Measurements from ENCODE around the gene TMPRSS3. TPM values are rescaled to one million over a fixed set of nuclear protein-coding genes. Genes with fewer than 3 reads are reported as not detected.

TMPRSS3 gene
- total and polyA plus RNA-seq, 9 of the 15 experiments (the other 6 are each of a cell fraction or from before 2014, with no cell fraction given): 0.07 TPM; not detected in 8

DNA sequence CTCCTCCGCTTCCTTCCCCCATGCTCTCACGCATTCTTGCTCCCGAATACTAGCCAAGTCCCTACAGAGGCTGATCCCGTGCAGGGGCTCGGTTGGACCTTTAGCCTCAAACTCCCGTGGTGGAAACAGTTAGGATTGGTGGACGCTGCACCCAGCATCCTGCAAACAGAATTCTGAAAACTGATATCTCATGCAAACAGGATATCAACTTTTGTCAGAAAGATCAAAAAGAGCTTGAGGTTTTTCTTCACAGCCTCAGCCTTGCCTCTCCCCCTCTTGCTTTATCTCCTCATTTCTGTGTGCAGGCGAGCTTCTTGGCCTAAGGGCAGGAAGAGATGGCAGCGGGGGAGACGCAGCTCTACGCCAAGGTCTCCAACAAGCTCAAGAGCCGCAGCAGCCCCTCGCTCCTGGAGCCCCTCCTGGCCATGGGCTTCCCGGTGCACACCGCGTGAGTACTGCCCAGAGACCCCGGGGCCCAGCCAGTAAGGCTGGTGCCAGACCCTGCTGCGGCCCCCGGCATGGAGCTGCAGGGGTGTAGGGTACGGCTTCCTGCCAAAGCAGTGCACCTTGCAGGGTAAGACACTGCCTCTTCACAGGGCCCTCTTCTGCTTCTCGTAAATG lies 7.9 kb upstream of the TMPRSS3 start, which contains the start of gene UBASH3A (continued):
- TF ChIP-seq NCOA6 (IDR thresholded peaks at IDR 0.05) (no peak), CREB1 (IDR thresholded peaks at IDR 0.05) (no peak; the same call in 1 of the 2 replicates), CREB1 (CRISPR knock-in tag; IDR thresholded peaks at IDR 0.05) (no peak), TAL1 (IDR thresholded peaks at IDR 0.05) (peak; percentile 92), HIVEP1 (CRISPR knock-in tag; IDR thresholded peaks at IDR 0.05) (no peak), CBFB (CRISPR knock-in tag; IDR thresholded peaks at IDR 0.05) (0 out of 2 replicates have a peak, but pooled peaks have one; percentile 63), RB1 (IDR thresholded peaks at IDR 0.05; ENCODE audit: low read depth) (no peak), BRCA1 (IDR thresholded peaks at IDR 0.05) (no peak), BRCA1 (CRISPR knock-in tag; IDR thresholded peaks at IDR 0.05) (no peak), SREBF2 (CRISPR knock-in tag; IDR thresholded peaks at IDR 0.05) (no peak), ESRRA (IDR thresholded peaks at IDR 0.05; ENCODE audit: borderline replicate concordance, low read depth) (no peak), PRPF4 (IDR thresholded peaks at IDR 0.05; ENCODE audit: insufficient read depth, low read depth, low read length, poor library complexity, severe bottlenecking) (no peak), MTA2 (IDR thresholded peaks at IDR 0.05; ENCODE audit: low read depth) (peak; percentile 87), ZNF75A (CRISPR knock-in tag; IDR thresholded peaks at IDR 0.05) (no peak), ARNT (IDR thresholded peaks at IDR 0.05) (0 out of 4 replicates have a peak, but pooled peaks have one; percentile 29 to 64), POLR2G (IDR thresholded peaks at IDR 0.05; ENCODE audit: low read depth, low read length) (peak; percentile 45), U2AF2 (optimal IDR thresholded peaks at IDR 0.05; ENCODE audit: low read depth, low read length) (no peak), BRF1 (IDR thresholded peaks at IDR 0.05; ENCODE audit: borderline replicate concordance, extremely low read depth, insufficient read length) (no peak), HNRNPUL1 (IDR thresholded peaks at IDR 0.05; ENCODE audit: low read length) (no peak), FOXM1 (IDR thresholded peaks at IDR 0.05; ENCODE audit: low read depth) (peak; percentile 89), FOXM1 (CRISPR knock-in tag; IDR thresholded peaks at IDR 0.05; ENCODE audit: low read depth) (no peak), YY1 (IDR thresholded peaks at IDR 0.05; ENCODE audit: borderline replicate concordance in 1 of 3, control insufficient read depth in 1 of 3, extremely low read depth in 1 of 3, insufficient read depth in 3 of 3, insufficient read length in 1 of 3, insufficient replicate concordance in 2 of 3, low read depth in 1 of 3, low read length in 2 of 3) (peak in 1 of 3 experiments; percentile 61), CC2D1A (IDR thresholded peaks at IDR 0.05) (peak; percentile 90; the same call in 1 of the 2 replicates), MAFG (tag; conservative IDR thresholded peaks at IDR 0.05) (no peak)
- TF ChIP-seq, protein P1, sequence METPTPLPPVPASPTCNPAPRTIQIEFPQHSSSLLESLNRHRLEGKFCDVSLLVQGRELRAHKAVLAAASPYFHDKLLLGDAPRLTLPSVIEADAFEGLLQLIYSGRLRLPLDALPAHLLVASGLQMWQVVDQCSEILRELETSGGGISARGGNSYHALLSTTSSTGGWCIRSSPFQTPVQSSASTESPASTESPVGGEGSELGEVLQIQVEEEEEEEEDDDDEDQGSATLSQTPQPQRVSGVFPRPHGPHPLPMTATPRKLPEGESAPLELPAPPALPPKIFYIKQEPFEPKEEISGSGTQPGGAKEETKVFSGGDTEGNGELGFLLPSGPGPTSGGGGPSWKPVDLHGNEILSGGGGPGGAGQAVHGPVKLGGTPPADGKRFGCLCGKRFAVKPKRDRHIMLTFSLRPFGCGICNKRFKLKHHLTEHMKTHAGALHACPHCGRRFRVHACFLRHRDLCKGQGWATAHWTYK (CRISPR knock-in tag; IDR thresholded peaks at IDR 0.05): no peak
- TF ChIP-seq, protein P2, sequence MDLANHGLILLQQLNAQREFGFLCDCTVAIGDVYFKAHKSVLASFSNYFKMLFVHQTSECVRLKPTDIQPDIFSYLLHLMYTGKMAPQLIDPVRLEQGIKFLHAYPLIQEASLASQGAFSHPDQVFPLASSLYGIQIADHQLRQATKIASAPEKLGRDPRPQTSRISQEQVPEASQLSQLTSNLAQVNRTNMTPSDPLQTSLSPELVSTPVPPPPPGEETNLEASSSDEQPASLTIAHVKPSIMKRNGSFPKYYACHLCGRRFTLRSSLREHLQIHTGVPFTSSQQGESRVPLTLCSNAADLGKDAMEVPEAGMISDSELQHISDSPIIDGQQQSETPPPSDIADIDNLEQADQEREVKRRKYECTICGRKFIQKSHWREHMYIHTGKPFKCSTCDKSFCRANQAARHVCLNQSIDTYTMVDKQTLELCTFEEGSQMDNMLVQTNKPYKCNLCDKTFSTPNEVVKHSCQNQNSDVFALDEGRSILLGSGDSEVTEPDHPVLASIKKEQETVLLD (IDR thresholded peaks at IDR 0.05): peak; percentile 79; the same call in 1 of the 2 replicates
- TF ChIP-seq, protein P3, sequence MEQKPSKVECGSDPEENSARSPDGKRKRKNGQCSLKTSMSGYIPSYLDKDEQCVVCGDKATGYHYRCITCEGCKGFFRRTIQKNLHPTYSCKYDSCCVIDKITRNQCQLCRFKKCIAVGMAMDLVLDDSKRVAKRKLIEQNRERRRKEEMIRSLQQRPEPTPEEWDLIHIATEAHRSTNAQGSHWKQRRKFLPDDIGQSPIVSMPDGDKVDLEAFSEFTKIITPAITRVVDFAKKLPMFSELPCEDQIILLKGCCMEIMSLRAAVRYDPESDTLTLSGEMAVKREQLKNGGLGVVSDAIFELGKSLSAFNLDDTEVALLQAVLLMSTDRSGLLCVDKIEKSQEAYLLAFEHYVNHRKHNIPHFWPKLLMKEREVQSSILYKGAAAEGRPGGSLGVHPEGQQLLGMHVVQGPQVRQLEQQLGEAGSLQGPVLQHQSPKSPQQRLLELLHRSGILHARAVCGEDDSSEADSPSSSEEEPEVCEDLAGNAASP (IDR thresholded peaks at IDR 0.05): no peak
